NAMALWA (cell line): ENCODE data around the gene CRABP2.
A peak's percentile ranks its signal among the peaks of the same experiment; 100 is the strongest.

Experiments used
- DNase-seq: peaks from one replicate; pipeline ENCODE4 v3.0.0-alpha.2; 2015; ENCODE audit warnings: low spot score

Gene CRABP2

DNA sequence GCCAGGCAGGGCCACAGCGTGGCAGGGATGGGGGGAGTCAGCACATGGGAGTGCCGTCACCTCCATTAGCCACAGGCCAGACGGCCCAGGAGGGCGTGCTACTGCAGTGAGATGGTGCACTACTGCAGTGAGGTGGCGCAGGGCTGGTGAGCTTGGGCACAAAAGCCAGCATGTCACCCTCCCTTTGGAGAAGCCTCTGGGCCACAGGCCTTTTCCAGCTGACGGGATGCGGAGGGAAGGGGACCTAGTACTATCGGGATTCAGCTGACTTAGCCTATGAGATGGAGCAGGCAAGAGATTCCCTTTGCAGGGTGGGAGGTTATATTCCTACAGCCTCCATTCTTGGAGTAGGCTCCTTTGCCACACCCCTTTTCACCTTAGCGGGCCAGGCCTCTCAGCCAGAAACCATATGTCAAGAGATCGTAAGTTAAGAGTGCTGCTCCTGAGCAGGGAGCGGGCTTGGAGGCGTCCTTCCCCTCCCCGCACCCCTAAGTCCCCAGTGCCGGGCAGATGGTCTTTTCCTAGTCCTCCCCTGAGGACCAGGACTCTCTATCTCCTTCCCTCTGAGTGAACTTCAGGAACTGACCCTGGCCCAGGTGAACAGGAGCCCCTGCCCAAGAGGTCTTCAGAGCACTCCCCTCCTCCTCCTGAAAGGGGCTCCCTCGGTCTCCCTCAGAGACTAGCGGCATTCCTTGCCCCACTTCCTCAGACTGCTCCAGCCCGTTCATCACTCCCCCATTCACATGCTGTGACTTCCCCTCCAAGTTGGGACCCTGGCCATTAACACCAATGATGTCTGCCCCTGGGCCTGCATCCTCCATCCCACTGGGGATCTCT is 36.4 kb downstream of the CRABP2 start:
- DNase-seq, result no peak

DNA sequence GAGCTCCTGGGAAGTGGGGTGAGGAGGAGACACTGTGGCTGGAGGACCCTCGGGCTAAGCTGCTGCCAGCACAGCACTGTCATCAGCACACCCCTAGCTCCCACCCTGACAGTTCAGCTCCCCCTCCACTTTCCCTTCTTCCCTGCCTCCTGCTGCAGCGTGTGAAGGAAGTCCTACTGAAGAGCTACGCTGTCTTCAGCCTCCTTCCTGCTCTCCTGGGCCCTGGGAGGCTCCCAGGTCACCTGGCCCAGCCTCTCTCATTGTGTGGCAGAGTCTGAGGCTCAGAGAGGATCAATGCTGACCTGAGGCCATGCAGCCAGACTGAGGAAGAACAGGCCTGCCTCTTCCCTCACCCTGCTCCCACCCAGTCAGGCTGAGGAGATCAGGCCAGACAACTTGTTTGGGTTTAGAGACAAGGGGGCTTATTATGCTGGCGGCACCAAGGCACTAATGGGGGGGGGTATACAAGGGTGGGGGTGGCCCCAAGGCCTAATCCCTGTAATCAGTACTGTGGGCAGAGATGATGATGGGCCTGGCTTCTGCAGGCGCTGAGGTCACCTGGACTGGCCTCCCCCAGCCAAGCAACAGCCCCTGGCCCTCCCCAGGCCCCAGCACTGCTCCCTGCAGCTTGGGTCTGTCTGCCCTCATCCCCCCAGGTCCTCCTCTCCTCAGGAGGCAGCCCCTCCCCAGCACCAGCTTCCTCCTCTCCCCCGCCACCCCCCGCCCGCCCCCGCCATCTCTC is 37.2 kb downstream of the CRABP2 start:
- DNase-seq, result no peak

DNA sequence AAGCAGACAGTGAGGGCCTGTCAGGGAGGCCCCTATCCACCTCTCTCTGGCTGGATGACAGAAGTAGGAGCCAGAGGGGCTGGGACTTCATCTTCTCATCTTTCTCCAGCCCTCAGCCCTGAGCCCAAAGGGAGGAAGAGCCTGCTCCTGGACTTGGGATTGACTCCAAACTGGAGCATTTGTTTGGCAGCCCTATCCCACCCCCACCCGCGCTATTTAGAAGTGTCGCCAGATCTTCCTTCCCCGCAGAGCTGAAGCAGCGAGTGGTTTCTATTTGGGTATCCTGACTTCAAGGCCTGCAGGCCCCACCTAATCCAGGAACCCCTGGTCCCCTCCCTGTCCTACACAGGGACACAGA is 37.8 kb downstream of the CRABP2 start:
- DNase-seq, result no peak

DNA sequence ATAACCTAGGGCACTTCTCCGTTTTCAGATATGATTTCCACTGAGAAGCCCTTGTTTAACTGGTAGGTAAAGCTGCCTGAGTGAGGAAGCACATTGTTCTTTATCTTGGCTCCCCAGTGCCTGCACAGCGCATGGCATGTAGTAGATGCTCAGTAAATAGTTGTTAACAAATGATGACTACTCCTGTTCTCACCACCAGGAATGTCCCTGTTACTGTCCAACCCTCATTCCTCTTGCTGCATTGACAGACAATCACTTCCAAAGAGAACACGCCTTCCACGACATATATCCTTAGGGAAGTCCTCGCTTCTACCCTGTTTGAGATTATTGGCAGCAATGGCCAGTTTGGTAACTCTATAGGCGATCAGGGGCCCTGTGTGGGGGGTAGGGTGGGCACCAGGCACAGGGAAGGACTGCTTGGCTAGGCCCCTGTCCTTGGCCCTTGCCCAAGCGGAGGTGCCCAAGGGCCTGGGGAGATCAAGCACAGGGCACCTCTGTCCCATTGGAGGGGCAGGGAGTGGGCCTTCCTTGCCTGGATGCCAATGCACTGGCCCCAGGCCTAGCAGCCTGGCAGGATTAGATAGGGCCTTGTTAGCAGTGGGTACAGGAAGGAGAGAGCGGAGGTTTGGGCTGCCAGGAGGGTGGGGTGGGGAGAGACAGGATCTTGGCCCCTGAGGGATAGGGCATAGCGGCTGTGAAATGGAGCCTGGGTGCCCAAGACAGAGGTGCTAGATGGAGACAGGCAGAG is 38.3 kb downstream of the CRABP2 start:
- DNase-seq, result no peak

DNA sequence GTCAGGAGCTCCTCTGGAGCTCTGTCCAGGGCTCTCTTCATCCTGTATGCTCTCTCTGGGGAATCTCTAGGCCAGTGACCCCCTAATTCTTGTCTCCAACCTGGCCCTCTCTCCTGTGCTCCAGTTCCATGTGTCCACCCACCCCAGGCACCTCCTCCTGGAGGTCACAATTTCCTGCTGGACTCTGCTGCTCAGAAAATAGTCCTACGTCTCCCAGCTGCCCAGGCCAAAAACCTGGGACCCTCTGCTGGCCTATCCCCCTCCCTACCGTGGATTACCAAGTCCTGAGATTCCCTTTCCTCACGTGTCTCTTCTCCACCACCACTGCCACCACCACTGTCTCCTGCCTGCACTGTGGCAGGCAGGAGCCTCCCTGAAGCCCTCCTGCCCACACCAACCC is 39.8 kb downstream of the CRABP2 start:
- no peak for DNase-seq

DNA sequence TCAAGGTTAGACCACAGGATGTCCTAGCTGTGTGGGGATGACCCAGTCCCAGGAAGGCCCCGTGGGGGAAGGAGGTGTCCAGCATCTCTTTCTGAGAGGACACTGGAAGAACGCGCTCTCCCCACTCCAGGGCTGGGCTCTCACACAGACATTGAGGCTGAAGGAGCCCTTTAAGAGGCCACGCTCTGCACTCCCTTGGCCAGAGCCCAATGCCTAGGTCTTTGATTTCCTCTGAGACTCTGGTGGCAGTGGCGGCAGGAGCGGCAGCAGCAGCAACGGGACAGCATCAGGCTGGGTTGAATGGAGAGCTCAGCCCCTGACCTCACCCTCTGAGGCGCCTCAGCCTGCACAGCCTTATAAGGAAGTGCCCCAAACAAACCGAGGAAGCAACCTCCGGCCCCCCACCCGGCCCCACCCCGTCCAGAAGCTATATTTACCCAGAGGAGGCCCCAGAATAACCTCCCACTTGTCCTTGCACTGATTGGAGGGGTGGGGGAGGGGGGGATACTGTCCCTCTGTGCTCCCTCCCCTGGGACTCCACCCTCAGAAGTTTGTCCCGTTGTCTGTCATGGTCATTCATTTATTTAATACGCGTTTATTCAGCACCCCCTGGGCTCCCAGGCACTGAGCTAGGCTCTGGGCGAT is 40.5 kb downstream of the CRABP2 start:
- DNase-seq, result no peak

DNA sequence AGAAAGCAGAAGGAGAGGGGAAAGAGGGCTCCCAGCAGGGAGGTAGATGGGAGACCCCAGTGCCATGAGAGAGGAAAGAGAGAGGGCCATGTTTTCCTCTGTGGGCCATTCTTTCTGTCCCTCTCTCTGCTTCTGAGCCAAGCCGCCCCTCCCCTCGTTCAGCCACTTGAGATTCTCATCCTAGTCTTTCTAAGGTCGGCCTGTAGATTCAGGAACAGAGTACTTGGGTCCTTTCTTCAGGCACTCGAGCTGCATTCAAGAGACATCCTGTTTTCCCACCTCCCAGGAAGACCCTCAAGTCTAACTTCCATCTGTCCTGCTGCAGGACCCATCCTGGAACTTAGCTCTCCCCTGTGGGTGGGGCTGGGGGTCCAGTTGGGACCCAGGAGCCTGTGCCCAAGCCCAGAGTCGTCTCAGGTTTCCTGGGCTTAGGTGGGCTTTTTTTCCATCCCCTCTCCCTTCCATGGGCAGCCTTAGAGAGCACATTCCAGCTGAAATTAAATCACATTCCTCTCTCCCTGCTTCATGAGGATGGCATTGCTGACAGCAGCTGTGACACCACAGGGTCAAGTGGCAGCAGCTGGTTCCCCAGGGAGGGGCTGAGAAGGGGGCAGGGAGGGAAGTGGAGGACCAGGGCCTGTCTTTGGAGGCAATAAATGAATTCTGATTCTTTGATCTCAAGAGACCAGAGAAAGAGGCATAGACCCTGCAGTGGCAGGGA is 41.2 kb downstream of the CRABP2 start:
- DNase-seq, result no peak

DNA sequence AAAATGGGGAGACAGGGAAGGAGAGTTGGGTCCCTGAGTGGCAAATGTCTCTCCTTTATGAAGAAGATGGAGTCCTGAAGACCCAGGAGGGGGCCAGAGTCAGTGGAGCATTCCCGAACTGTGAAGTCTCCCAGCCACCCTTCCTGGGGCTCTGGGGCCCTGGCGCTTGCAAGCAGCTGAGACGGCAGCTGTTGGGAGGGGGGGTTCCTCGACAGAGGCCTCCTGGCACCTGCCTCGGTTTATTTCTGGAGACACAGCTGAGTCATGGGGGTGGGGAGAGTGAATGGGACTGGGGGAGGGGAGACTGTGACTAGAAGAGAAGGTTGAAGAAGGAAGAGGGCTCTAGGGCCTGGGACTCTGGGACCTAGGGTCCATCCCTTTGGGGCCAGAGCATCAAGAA is 42.2 kb downstream of the CRABP2 start:
- DNase-seq, result peak; percentile 61

DNA sequence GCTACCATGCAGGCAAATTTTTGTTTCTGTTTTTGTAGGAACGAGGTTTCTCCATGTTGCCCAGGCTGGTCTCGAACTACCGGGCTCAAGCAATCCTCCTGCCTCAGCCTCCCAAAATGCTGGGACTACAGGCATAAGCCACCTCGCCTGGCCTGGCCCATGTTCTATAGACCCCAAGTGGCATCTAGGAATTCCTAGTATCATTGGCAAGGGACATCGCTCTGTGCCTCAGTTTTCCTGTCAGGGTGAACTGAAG is 42.7 kb downstream of the CRABP2 start:
- DNase-seq, result no peak

DNA sequence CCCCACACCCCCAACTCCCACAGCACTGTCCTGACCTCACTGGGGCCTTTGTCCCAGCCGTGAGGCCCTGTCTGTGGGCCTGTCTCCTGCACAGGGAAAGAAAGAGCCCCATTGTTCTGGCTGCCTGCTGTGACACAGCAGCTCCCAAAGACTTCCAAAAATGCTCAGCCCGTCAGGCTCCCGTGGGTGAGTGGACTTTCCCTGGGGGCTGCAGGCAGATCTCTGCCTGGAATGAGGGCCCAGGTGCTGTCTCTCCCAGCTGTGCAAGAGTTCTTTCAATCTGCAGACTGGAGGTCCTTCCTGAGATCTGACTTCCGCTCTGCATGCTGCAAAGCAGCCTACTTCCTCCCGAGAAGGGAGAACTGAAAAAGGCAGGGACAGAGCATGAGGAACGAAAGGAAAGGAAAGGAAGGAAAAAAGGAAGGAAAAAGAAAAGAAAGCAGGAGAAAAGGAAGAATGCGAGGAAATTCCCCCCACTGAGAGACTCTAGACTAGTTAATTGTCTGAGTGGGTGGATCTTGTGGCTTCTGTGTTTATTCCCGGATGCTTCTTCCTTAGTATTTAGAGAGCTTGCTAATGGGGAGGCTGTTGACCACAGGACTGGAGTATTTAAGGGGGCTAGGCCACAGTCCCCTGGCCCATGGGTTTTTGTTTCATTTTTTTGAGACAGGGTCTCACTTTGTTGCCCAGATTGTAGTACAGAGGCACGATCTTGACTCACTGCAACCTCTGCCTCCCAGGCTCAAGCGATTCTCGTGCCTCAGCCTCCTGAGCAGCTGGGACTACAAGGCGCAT is 43.2 kb downstream of the CRABP2 start:
- peak; percentile 52 for DNase-seq

DNA sequence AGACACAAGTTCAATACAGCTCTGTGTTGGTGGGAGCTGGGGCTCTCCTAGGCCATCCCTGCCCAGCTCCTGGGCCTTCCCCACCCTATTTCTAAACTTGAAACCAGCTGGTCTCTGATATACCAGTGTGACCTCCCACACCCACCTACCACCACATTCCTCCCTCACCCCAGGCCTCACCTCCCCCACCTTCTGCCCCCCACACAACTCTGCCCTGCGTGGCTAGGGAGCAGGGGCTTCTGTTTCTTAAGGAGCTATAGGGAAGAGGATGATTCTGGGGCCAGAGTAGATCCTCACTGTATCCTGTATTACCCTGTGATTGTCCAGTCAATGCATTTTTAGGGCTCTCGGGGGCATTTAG is 44.7 kb downstream of the CRABP2 start:
- no peak for DNase-seq

DNA sequence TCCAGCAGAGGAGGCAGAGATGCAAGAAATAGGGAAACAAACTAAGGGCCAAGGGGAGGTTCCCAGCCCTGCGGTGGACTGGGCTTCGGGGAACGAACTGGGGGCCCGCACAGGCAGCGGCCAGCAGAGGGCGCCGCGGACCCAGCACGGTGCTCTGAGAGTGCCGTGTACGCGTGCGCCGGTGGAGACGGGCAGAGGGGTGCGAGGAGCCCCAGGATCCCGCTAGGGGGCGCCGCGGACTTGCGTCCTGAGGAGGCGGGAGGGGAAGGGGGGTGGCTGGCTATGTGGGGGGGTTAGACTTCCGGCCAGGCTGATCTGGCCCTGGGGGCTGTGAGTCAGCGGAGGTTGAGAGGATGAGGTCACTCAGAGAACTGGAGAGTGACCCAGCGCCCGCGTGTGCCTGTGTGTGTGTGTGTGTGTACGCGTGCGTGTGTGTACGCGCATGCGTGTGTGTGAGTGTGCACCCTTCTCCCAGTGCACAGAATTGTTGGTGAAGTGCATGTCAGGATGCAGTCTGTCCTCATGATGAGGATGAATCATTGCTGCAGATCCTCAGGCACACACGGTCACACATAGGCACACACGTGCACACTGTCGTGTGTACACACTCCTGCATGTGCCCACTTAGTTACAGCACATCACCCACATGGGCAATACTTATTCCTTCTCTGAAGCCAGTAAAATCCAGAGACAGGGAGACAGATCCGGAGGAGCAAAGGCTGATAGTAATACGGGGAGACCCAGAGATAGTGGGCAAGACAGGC is 45.2 kb downstream of the CRABP2 start:
- DNase-seq, result peak; percentile 97

DNA sequence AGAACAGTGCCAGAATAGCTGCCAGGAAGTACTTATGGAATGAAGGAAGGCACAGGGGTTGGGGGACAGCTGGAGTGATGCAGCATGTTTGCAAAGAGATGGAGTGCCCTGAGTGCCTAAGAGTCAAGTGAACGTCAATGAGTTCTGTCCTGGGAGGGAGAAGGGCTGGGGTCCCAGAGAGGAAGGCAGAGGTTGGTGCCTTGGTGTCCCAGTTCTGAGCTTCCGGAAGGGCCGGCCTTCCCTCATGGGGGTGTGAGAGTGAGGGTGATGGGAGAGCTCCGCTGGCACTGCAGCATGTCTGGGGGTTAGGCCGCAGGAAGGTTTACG is 45.8 kb downstream of the CRABP2 start:
- DNase-seq, result no peak

DNA sequence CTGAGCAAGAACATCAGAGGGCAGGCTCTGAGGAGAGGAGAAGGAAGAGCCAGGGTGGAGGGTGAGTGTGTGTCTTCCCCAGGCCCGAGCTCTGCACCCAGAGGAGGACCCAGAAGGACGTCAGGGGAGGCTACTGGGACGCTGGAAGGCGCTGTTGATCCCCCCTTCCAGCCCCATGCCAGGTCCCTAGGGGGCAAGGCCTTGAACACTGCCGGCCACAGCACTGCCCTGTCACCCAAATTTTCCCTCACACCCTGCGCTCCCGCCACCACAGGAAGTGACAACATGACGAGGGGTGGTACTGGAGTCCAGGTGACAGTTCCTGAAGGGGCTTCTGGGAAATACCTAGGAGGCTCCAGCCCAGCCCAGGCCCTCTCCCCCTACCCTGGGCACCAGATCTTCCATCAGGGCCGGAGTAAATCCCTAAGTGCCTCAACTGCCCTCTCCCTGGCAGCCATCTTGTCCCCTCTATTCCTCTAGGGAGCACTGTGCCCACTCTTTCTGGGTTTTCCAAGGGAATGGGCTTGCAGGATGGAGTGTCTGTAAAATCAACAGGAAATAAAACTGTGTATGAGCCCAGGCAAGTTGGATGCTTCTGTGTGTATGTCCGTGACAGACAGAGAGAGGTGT is 46.3 kb downstream of the CRABP2 start:
- no peak for DNase-seq

DNA sequence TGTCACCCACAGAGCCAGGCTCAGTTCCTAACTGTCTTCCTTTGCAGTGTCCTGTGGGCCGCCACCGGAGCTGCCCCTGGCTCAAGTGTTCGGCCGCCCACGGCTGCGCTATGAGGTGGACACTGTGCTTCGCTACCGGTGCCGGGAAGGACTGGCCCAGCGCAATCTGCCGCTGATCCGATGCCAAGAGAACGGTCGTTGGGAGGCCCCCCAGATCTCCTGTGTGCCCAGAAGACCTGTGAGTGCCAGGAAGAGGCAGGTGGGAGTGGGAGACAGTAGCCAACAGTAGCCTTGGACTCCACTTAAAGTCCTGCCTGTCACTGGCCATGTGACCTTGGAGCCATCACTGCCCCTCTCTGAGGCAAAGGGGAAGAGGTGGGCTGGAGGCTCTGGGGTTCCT is 46.9 kb downstream of the CRABP2 start:
- DNase-seq, result no peak

DNA sequence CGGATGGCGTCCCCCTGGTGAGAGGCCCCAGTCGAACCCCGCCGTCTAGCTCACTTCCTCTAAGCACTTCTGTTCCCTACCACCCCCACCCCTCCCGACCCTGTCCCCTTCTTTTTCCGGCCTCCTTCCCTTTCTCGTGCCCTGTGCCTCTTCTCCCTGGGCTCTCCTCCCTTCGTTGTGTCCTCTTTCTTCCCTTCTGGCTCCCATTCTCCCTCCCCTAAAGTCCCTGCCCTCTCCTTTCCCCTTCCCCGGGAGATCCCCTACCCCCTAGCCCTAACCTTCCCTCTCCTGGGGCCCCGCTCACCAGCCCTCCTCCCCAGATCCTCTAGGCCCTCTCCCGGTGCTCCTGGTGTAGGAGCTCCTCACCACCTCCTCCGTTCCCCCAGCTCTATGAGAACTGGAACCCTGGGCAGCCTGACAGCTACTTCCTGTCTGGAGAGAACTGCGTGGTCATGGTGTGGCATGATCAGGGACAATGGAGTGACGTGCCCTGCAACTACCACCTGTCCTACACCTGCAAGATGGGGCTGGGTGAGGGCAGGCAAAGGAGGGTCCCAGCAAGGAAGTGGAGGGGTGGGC is 47.6 kb downstream of the CRABP2 start:
- DNase-seq, result no peak

DNA sequence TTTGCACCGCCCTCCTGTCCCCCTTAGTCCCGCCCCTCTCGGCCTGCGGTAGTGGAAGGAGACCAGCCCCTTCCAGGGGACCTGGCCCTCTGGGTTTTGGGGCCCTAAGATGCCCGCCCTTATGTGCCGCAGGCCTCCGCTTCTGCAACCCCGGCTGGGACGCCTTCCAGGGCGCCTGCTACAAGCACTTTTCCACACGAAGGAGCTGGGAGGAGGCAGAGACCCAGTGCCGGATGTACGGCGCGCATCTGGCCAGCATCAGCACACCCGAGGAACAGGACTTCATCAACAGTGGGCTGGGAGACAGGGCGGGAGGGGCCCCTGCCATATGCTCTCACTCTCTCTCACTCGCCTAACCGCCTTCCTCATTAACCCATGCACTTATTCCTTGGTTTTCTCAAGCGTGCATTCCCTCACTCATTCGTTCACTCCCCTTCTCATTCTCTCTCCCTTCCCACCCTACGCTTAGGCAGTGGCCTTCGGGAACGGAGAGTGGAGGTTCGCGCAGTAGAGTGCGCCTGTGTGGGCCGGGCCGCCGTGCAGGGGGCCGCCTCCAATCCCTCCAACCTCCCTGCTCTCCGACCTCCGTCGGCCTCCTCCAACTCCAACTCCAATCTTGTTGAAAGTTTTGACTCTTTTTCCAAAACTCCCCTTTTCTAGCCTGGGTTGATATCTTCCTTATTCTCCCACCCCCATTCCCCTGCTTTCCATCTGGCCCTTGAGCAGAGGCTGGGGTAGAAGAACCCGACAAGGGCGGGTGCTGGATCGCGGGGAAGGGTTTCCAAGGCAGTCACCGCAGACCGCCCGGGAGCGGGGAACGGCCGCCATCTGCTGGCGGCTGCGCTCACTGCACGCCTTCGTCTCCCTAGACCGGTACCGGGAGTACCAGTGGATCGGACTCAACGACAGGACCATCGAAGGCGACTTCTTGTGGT is 48.3 kb downstream of the CRABP2 start:
- DNase-seq, result peak; percentile 77

DNA sequence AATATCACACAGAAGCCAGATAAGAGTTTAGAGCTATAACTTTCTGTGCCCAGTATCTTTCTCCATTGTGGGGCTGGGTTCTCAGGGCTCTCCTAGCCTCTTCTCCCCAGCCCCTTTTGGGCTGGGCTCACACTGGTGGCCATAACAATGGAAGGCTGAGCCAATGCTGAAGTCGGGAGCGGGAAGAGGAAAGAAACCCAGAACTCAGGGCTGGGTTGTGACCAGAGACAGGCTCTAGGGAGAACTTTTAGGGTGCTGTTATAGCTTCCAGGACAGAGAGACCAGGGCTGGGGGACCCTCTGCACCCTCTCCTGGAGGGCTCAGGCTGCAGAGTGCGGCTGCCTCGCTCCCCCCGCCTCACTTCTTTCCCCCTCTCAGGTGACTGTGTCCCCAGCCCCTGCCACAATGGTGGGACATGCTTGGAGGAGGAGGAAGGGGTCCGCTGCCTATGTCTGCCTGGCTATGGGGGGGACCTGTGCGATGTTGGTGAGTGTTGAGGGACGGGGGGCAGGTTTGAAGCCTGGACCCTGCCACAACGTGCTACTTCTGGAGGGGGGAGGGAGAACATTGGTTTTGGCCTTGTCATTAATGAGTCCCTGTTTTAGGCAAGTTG is 49.4 kb downstream of the CRABP2 start:
- no peak for DNase-seq
